DOHH2 (cell line): ENCODE data around the gene NOX5.

ENCODE experiments used
- H3F3A ChIP-seq: fragments of 200-600 bp; sonication (generic), shearing (Covaris generic); 2 replicates; pipeline ENCODE4 v1.6.0; 2016; ENCODE audit warnings: antibody characterized with exemption, mild to moderate bottlenecking; ENCODE audit not compliant: control insufficient read depth, insufficient read depth
- H3K27ac ChIP-seq: fragments of 200-600 bp; sonication (generic); 2 replicates; pipeline ENCODE4 v1.5.1; 2014; ENCODE audit warnings: low read depth, mild to moderate bottlenecking, low read length, moderate library complexity
- H3K27me3 ChIP-seq: fragments of 200-600 bp; sonication (generic); 2 replicates; pipeline ENCODE4 v1.6.1; 2014; ENCODE audit warnings: mild to moderate bottlenecking, low read length, mixed read lengths; ENCODE audit not compliant: control insufficient read depth
- H3K36me3 ChIP-seq: fragments of 200-600 bp; sonication (generic); 2 replicates; pipeline ENCODE4 v1.6.1; 2014; ENCODE audit warnings: mild to moderate bottlenecking, low read length, moderate library complexity, mixed read lengths; ENCODE audit not compliant: control insufficient read depth
- H3K4me1 ChIP-seq: fragments of 200-600 bp; sonication (generic); 2 replicates; pipeline ENCODE4 v1.6.1; 2014; ENCODE audit warnings: mild to moderate bottlenecking, low read length, mixed read lengths; ENCODE audit not compliant: control insufficient read depth
- H3K4me2 ChIP-seq: fragments of 200-600 bp; sonication (generic); 2 replicates; pipeline ENCODE4 v1.6.0; 2014; ENCODE audit warnings: mild to moderate bottlenecking, low read length, moderate library complexity
- H3K4me3 ChIP-seq: fragments of 200-600 bp; sonication (generic); 2 replicates; pipeline ENCODE4 v1.5.1; 2014; ENCODE audit warnings: mild to moderate bottlenecking, low read length, mixed read lengths
- H3K79me2 ChIP-seq: fragments of 200-600 bp; sonication (generic); 2 replicates; pipeline ENCODE4 v1.6.1; 2014; ENCODE audit warnings: mild to moderate bottlenecking, low read length, mixed read lengths; ENCODE audit not compliant: control insufficient read depth
- H3K9me2 ChIP-seq: fragments of 200-600 bp; sonication (generic); replicated peaks from 2 replicates; pipeline ENCODE4 v1.6.1; 2014; ENCODE audit warnings: mild to moderate bottlenecking, low read length, mixed read lengths; ENCODE audit not compliant: control insufficient read depth
- H3K9me3 ChIP-seq: fragments of 200-600 bp; sonication (generic); 2 replicates; pipeline ENCODE4 v1.6.1; 2014; ENCODE audit warnings: antibody characterized with exemption, low read length, mixed read lengths; ENCODE audit not compliant: control insufficient read depth, insufficient read depth
- H4K20me1 ChIP-seq: fragments of 200-600 bp; sonication (generic); 2 replicates; pipeline ENCODE4 v1.6.0; 2014; ENCODE audit warnings: low read depth, mild to moderate bottlenecking, antibody characterized with exemption, low read length, moderate library complexity; ENCODE audit not compliant: control insufficient read depth, insufficient read depth
- CTCF ChIP-seq: fragments of 200-600 bp; sonication (generic); IDR thresholded peaks from one replicate; pipeline ENCODE4 v1.5.1; 2014; ENCODE audit warnings: antibody characterized with exemption, mild to moderate bottlenecking, low read depth, low read length; ENCODE audit not compliant: poor library complexity, severe bottlenecking
- EZH2phosphoT487 ChIP-seq: fragments of 200-600 bp; sonication (generic); IDR thresholded peaks from 2 replicates; pipeline ENCODE4 v1.6.1; 2017; ENCODE audit warnings: borderline replicate concordance, mild to moderate bottlenecking, antibody characterized with exemption, low read length, moderate library complexity, mixed read lengths

Gene NOX5

GRCh38 chr15:68990231-68990991, 24.1 kb upstream of the NOX5 start:
- H3K27ac ChIP-seq, result no peak overlapping the region
- H4K20me1 ChIP-seq, result no peaks in the 10 kb centered on the region
- H3K4me2 ChIP-seq, result no peak overlapping the region
- TF ChIP-seq EZH2phosphoT487 (no peak), CTCF (no peak)
- no peaks in the 10 kb centered on the region for H3K9me2 ChIP-seq
- no peaks in the 10 kb centered on the region for H3K9me3 ChIP-seq
- no peaks in the 10 kb centered on the region for H3K79me2 ChIP-seq
- no peaks in the 10 kb centered on the region for H3K4me1 ChIP-seq
- no peaks in the 10 kb centered on the region for H3F3A ChIP-seq
- H3K4me3 ChIP-seq, result no peak overlapping the region
- peaks cover 6% of the 10 kb centered on the region; the same call in 1 of the 2 replicates for H3K27me3 ChIP-seq
- H3K36me3 ChIP-seq, result no peaks in the 10 kb centered on the region

DNA sequence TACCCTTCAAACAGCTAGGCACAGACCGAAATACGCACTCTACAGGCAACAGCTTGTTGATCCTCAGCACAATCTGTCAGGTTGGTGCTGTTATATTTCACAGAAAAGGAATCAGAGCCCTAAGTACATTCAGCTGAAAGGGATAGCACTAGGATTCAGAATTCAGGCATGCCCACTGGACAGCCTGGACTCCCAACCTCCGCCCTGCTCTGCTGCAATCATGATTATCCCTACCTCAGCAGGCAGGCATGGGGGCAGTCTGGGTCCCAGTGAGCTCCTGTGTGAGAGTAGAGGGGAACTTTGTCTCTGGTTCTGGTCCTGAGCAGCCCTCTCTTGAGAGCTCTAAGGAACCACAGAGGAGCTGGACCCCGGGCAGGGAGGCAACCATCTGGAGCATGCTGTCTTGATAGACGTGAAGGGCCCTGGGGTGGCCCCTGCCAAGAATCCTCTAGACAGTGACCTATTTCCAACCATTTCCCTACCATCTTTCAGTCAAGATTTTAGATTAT, 23.4 kb upstream of the NOX5 start:
- Histone ChIP-seq H3K9me2 (no peaks in the 10 kb centered on the region), H3K79me2 (no peaks in the 10 kb centered on the region), H3K36me3 (no peaks in the 10 kb centered on the region), H3K4me1 (no peaks in the 10 kb centered on the region), H4K20me1 (no peaks in the 10 kb centered on the region), H3K27ac (no peak overlapping the region), H3K4me3 (no peak overlapping the region), H3F3A (no peaks in the 10 kb centered on the region), H3K9me3 (no peaks in the 10 kb centered on the region), H3K27me3 (peaks cover 6% of the 10 kb centered on the region; the same call in 1 of the 2 replicates), H3K4me2 (no peak overlapping the region)
- TF ChIP-seq EZH2phosphoT487 (no peak), CTCF (no peak)

DNA sequence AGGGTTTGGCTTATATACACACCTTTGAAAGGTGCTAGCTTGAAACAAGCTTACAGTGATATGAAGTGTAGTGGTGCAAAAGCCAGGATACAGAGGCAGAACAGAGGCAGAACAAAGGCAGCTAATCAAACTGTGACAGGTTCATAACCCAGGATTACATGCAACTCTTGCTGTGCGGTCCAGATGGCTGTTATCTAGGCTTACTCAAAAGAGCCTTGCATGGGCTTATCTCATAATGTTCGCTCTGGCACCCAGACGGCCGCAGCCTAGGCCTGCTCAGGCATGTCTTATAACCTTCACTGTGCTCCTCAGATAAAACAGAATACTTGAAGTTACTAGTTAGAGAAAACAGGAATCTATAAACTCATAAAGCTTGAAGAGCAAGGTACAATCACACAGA, 22.8 kb upstream of the NOX5 start:
- no peak overlapping the region for H3K27ac ChIP-seq
- no peaks in the 10 kb centered on the region for H3K9me2 ChIP-seq
- H3K27me3 ChIP-seq, result peaks cover 6% of the 10 kb centered on the region; the same call in 1 of the 2 replicates
- no peak overlapping the region for H3K4me3 ChIP-seq
- no peaks in the 10 kb centered on the region for H3K36me3 ChIP-seq
- H3K4me2 ChIP-seq, result no peak overlapping the region
- H4K20me1 ChIP-seq, result no peaks in the 10 kb centered on the region
- no peaks in the 10 kb centered on the region for H3K9me3 ChIP-seq
- H3F3A ChIP-seq, result no peaks in the 10 kb centered on the region
- TF ChIP-seq EZH2phosphoT487 (no peak), CTCF (no peak)
- no peaks in the 10 kb centered on the region for H3K4me1 ChIP-seq
- no peaks in the 10 kb centered on the region for H3K79me2 ChIP-seq
